Measurements from ENCODE around the gene UACA. TPM values are rescaled to one million over a fixed set of nuclear protein-coding genes. Genes with fewer than 3 reads are reported as not detected.

The UACA gene
- total RNA-seq, 1 donor, result 3.0 TPM

- DNase-seq (ENCODE audit: low read depth in 2 of 3, low spot score in 2 of 3), result no peak
Observed at GRCh38 chr15:70783610-70784022, 20.3 kb upstream of the UACA start.

DNA sequence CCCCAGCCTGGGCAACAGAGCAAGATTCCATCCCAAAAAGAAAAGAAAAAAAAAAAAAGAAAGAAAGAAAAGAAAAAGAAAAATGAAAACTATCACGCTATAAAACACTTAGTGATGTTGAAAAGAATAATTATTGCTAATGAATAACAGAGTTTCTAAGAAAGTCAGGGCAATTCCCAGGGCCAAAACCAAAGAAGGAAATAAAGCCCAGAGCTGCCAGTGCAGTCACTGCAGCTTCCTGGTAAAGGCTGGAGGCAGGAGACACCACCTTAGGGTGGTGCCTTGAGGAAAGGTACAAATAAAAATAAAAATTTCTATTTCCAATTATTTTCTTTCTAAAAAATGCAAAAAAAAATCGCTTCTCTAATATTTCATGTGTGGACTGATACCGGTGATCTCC is 19.7 kb upstream of the UACA start:
- no peak for DNase-seq (ENCODE audit: low read depth in 2 of 3, low spot score in 2 of 3)

DNA sequence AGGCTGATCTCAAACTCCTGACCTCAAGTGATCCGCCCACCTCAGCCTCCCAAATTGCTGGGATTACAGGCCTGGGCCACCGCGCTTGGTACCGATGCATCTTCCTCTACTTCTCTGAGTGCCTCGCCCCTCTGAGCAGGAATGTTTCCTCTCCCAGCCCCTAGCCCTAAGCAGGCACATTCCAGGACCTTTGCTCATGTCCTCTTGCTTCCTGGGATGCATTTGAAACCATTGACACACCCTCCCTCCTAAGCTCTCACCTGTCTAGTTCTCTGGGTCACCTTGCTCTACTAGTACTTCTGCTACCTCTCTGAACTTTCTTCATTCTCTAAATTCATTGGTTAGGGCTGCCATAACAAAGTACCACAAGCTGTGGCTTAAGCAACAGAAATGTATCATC is 17.9 kb upstream of the UACA start:
- no peak for DNase-seq (ENCODE audit: low read depth in 2 of 3, low spot score in 2 of 3)

- DNase-seq (ENCODE audit: low read depth in 2 of 3, low spot score in 2 of 3), result no peak
Observed at GRCh38 chr15:70778258-70779076, 15.1 kb upstream of the UACA start.

DNA sequence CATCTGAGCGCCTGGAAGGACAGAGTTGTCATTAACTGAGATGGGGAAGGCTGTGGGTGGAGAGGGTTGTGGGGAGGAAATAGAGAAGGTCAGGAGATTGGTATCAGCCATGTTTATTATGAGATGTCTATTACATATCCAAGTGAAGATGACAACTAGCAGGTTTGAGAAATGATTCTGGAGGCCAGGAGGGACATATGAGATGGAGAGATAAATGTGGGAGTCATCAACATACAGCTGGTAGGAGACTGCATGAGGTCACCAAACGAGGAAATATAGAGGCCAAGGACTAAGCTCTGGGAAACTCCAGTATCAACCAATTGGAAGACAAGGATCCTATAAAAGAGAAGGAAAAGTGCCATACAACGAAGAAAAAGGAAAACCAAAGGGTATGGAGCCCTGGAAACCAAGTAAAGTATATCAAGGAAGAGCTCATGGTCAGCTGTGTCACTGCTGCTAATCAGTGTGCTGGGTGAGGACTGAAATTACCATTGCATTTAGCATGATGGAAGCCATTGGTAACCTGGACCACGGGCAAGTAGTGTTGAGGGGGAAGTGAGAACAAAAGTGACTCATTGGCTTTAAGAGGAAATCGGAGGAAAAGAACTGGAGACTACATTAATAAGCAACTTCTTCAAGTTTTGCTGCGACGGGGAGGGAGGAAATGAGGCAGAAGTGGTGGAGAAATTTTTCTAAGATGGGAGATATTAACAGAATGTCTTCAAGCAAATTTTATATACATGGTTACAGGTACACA is 14.0 kb upstream of the UACA start:
- no peak for DNase-seq (ENCODE audit: low read depth in 2 of 3, low spot score in 2 of 3)

- DNase-seq (ENCODE audit: low read depth in 2 of 3, low spot score in 2 of 3), result no peak
Observed at GRCh38 chr15:70775160-70775559, 11.8 kb upstream of the UACA start.

DNA sequence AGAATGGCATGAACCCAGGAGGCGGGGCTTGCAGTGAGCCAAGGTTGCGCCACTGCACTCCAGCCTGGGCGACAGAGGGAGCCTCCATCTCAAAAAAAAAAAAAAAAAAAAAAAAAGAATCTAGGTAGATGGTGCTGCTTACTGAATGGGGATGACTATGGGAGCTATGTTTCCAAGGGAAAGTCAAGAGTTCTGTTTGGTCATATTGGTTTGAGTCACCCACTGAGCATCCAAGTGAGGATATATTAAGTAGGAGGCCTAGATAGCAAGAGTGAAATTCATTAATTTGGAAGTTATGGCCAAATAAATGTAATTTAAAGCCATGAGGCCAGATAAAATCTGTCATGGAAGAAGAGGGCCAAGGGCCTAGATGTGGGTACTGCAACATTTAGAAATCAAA is 9.0 kb upstream of the UACA start:
- DNase-seq (ENCODE audit: low read depth in 2 of 3, low spot score in 2 of 3), result no peak

GRCh38 chr15:70770863-70771262 is 7.5 kb upstream of the UACA start:
- DNase-seq (ENCODE audit: low read depth in 2 of 3, low spot score in 2 of 3), result no peak

DNA sequence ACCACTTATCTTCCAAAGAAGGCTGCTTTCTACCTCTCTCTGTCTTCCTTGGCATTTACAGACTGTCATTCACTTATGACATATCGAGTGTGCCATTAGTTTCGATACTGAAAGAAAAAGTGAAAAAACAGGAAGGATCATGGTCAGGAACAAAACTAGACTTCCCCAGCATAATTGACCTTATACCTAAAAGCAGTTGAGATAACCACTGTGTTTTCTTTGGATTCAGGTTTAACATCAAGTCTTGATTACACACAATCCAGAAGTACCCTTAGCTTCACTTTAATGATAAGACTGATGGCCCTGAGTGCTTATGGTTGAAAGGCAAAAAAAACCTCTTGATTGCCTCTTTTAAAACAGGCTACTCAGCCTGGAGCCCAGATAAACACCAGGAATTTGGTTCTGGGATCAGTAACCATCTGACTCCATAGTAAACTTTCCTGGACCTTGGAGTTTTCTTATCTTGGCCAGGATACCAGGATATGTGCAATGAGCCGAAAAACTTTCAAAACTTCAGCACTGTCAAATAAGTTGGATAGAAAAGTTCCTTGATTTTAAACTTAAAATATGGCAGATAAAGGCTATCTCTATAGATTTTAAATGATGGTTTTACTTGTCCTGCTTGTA is 5.0 kb upstream of the UACA start:
- peak in 1 of 3 donors; percentile 23 for DNase-seq (ENCODE audit: low read depth in 2 of 3, low spot score in 2 of 3)

GRCh38 chr15:70767667-70768066 is 4.3 kb upstream of the UACA start:
- DNase-seq (ENCODE audit: low read depth in 2 of 3, low spot score in 2 of 3), result no peak

GRCh38 chr15:70766597-70766996 is 3.2 kb upstream of the UACA start:
- DNase-seq (ENCODE audit: low read depth in 2 of 3, low spot score in 2 of 3), result no peak

DNA sequence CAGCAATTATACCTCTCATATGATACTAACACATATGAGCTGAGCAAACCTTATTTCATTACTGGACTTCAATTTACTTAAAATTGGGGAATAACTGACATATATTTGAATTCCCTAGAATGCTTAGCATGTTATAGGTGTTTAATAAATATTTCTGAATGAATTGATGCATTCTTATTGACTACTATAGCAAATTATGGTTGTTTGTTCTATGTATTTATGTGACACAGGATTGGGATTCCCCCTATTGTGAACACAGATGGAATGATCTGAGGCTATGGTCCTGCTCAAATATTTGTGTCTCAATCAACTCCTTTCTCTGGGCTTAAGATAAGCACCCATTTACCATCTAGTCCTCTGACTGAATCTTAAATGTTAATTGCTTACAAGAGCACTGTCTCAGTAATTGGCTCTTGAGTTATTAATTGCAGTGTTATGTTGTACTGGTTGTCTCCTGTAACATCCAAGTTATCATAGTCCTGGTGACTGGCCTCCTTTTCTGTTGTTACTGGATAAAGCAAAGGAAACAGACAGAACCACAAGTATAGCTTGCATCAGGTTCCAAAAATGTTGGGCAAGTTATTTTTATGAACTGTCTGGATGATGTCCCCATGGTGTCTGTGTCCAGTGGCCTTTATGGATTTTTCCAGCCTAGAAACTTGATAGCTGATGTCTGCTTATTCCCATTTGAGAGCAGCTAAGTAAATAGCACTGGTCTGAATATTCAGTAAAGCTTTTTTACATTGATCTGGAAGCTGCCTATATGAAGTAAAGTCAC is 2.3 kb upstream of the UACA start:
- DNase-seq (ENCODE audit: low read depth in 2 of 3, low spot score in 2 of 3), result no peak

DNA sequence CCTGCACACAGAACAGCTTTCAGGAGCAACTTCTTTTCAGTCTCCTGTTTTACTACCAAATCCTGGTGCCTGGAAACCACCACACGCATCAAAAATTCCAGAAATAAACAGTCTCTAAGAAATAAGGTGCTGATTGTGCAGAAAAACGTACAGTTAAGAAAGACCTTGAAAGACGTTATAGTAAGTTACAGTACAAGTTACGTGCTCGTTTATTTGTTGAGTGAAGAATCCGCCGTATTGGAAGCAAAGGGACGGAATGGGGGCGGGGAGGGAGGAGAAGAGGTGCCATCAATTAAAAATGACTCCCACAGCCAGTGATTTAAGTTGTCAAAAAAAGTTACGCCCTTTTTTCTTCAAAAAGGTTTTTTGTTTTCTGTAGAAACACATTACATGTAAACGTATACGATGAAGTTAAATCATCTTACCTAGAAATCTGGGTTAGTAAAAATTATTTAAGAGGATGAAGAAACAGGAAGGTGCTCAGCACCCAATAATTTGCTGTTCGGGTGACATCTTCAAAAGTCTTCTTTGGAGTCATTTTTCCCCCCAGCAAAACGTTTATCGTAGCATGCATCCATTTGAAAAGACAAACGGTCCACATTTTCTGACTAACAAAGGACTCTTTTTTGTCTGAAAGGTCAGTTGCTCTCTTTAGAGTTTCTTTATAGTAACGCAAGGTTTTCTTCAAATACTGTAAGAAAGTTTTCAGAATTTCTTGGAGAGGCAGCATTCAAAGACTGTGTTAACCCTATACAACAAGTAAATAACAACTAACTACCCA is 782 bp upstream of the UACA start:
- DNase-seq (ENCODE audit: low read depth in 2 of 3, low spot score in 2 of 3), result no peak

- peak in 1 of 3 donors; percentile 4 for DNase-seq (ENCODE audit: low read depth in 2 of 3, low spot score in 2 of 3)
Observed at GRCh38 chr15:70762469-70763119, 764 bp downstream of the UACA start.

DNA sequence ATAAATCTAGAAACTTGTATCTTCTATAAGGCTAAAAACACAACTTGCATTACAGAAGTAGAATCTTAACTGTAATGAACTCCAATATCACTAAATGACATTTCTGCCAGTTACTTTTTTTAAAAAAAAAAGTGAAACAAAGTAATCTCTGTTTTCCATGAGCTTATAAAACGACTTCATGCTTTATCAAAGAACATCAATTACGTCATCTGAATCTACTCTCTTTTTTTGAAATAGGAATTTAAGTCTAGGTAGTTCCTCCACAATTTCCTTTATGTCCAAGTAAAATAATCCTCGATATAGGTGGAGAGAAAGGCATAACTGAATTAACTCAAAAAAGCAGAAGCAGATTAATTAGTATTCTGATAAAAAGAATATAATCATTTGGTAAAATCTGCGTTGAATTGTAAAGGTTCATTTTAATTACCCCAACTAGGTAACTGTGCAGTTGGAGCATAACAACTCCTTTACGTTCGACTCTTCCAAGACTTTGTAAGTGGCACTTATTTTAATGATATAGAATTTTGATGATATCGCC is 1.4 kb downstream of the UACA start:
- peak in 1 of 3 donors; percentile 8 for DNase-seq (ENCODE audit: low read depth in 2 of 3, low spot score in 2 of 3)

- no peak for DNase-seq (ENCODE audit: low read depth in 2 of 3, low spot score in 2 of 3)
Observed at GRCh38 chr15:70761046-70761445, 2.3 kb downstream of the UACA start.

DNA sequence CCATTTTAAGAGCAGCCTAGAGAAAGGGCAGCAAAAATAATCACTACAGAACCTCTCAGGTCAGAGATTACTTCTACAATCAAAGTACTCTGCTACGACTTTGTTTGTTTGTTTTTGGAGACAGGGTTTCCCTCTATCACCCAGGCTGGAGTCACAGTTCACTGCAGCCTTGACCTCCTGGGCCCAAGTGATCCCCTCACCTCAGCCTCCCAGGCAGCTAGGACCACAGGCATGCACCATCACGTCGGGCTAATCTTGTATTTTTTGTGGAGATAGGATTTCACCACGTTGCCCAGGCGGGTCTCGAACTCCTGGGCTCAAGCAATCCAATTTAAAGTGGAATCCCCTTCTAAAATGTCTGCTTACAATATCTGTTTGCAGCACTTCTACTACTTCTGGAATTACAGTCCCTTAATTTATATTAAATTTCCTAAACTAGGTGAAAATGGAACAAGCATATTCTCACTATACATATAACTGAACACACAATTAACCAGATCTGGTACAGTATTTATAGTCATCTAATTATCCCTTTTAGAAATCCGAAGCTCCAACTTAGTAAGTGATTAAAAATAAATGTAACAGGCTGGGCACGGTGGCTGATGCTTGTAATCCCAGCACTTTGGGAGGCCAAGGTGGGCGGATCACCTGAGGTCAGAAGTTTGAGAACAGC is 4.4 kb downstream of the UACA start:
- no peak for DNase-seq (ENCODE audit: low read depth in 2 of 3, low spot score in 2 of 3)

- DNase-seq (ENCODE audit: low read depth in 2 of 3, low spot score in 2 of 3), result no peak
Observed at GRCh38 chr15:70757627-70758026, 5.7 kb downstream of the UACA start.

DNA sequence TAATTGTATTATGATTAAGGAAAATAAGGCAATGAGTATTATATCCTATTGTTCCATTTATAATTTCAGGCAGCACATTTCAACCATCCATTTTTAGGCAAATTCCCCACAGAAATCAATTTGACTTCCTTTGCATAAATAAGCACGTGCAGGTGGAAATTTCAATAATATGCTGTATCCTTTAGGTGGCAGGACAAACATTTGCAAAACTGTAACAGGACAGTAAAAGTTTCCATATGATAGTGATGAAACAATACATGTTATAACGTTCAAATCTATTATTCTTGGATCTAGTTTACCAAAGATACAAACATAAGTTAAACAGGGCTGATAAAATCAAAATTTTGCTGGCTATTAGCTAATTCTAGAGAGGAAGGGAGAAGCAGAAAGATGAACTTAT is 8.5 kb downstream of the UACA start:
- no peak for DNase-seq (ENCODE audit: low read depth in 2 of 3, low spot score in 2 of 3)

Data from hematopoietic multipotent progenitor cell (in vitro differentiated cells).